Measurements from ENCODE around the gene USP34. TPM values are rescaled to one million over a fixed set of nuclear protein-coding genes. Genes with fewer than 3 reads are reported as not detected.

Gene USP34
- total and polyA plus RNA-seq, 9 donors: 57.4 to 132 (median 116) TPM

- intact Hi-C loops (cut with DNase I): no loop called here
- Histone ChIP-seq H3K36me3 (peaks cover 3% of the 10 kb centered on the region), H3K4me3 (no peak overlapping the region), H3K27ac (peak overlapping the region in 1 of 2 donors; percentile 43), H3K9me3 (no peaks in the 10 kb centered on the region), H3K4me1 (ENCODE audit: insufficient read depth) (peaks cover 30% of the 10 kb centered on the region), H3K27me3 (no peaks in the 10 kb centered on the region)
- WGBS, 3 donors: 54 to 82% (median 63%) methylated on average over 6 of the region's 6 CpGs
- DNase-seq: no peak
- TF ChIP-seq POLR2A (IDR thresholded peaks at IDR 0.05): no peak
- TF ChIP-seq CTCF (IDR thresholded peaks at IDR 0.05): no peak
- no peak for TF ChIP-seq EP300 (IDR thresholded peaks at IDR 0.05)
Measured at GRCh38 chr2:61180686-61181085, 290.2 kb downstream of the USP34 start.

GRCh38 chr2:61179701-61180639 lies 290.9 kb downstream of the USP34 start:
- Histone ChIP-seq H3K9me3 (no peaks in the 10 kb centered on the region), H3K27ac (peak overlapping the region in 1 of 2 donors; percentile 43), H3K4me3 (peak overlapping the region; percentile 10), H3K4me1 (ENCODE audit: insufficient read depth) (peaks cover 30% of the 10 kb centered on the region), H3K36me3 (no peaks in the 10 kb centered on the region), H3K27me3 (no peaks in the 10 kb centered on the region)
- TF ChIP-seq EP300 (IDR thresholded peaks at IDR 0.05) (no peak), POLR2A (IDR thresholded peaks at IDR 0.05) (peak; percentile 21)
- DNase-seq: peak; percentile 73 to 87 (median 84)
- 16 to 26% (median 22%) methylated on average over 14 of the region's 14 CpGs for WGBS, 3 donors
- intact Hi-C loops (cut with DNase I): no loop called here

- Histone ChIP-seq H3K36me3 (no peaks in the 10 kb centered on the region), H3K4me1 (ENCODE audit: insufficient read depth) (peaks cover 30% of the 10 kb centered on the region), H3K27ac (peak overlapping the region in 1 of 2 donors; percentile 94), H3K27me3 (no peaks in the 10 kb centered on the region), H3K4me3 (no peak overlapping the region), H3K9me3 (no peaks in the 10 kb centered on the region)
- DNase-seq: peak in 3 of 5 donors; percentile 38 to 47 (median 39)
- WGBS, 3 donors: 83 to 87% (median 87%) methylated on average over 22 of the region's 22 CpGs
- TF ChIP-seq EP300 (IDR thresholded peaks at IDR 0.05): no peak
- TF ChIP-seq CTCF (IDR thresholded peaks at IDR 0.05): no peak
- TF ChIP-seq POLR2A (IDR thresholded peaks at IDR 0.05): no peak
- intact Hi-C loops (cut with DNase I): loop anchor here in 1 of 4 donors (1.0 kb wide), 1 partner anchor 11 kb away; no protein-coding TSS in a partner anchor
Measured at GRCh38 chr2:61178603-61179545, 292.0 kb downstream of the USP34 start.

- DNase-seq: peak in 2 of 5 donors; percentile 56 to 68
- Histone ChIP-seq H3K36me3 (no peaks in the 10 kb centered on the region), H3K27ac (peak overlapping the region; percentile 90 to 94), H3K4me1 (ENCODE audit: insufficient read depth) (peaks cover 30% of the 10 kb centered on the region), H3K9me3 (no peaks in the 10 kb centered on the region), H3K27me3 (no peaks in the 10 kb centered on the region), H3K4me3 (peak overlapping the region; percentile 89)
- whole genome bisulfite sequencing, 3 donors: 11 to 16% (median 14%) methylated on average over 39 to 45 of the region's 45 CpGs
- intact Hi-C loops (cut with DNase I): loop anchor here in 1 of 4 donors (1.0 kb wide), 1 partner anchor 12 kb away; no protein-coding TSS in a partner anchor
- no peak for TF ChIP-seq EP300 (IDR thresholded peaks at IDR 0.05)
- TF ChIP-seq POLR2A (IDR thresholded peaks at IDR 0.05): no peak
- no peak for TF ChIP-seq CTCF (IDR thresholded peaks at IDR 0.05)
Measured at GRCh38 chr2:61177727-61178549, 292.9 kb downstream of the USP34 start.

Data from ovary (tissue), 9 donors.